Epithelial cell of proximal tubule (primary cell): ENCODE results near the gene USP35. TPM values are rescaled to one million over a fixed set of nuclear protein-coding genes. Genes with fewer than 3 reads are reported as not detected.

Experiments used
- DNase-seq: peaks from one replicate; pipeline ENCODE4 v3.0.0-alpha.2; 2011; ENCODE audit warnings: low read depth
- H3K4me3 ChIP-seq: 2 replicates; pipeline ENCODE4 v1.5.1; 2011; ENCODE audit warnings: low read depth, mild to moderate bottlenecking, low read length
- total RNA-seq: library from RNA; depleted of rRNA; stranded (reverse); fragments of >200 nt; gene quantifications from 2 replicates; pipeline ENCODE4 v1.2.3, GENCODE V29; 2015
- TF ChIP-seq, protein P1 (sequence below): conservative IDR thresholded peaks from 2 replicates; pipeline ENCODE4 v1.5.1; 2012; ENCODE audit warnings: low read depth, mild to moderate bottlenecking, low read length

The USP35 gene
- total RNA-seq, 1 donor from 2014 or later, result 6.1 TPM

DNA sequence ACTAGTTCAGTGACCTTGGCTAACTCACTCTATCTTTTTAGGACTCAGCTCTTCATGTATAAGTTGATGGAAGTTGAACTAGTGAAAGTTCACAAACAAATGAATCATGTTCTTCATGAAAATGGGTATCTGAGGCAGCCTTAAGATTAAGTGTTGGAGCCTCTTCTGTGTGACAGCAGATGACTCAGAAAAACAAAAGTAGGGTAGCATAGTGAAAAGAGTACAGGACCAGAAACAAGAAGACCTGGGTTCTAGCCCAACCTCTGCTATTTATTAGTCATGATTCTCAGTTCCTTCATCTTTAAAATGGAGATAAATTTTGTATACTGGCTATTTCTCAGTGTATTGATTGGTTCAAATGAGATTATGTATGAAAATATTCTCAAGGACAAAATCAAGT is 60.2 kb downstream of the USP35 start:
- TF ChIP-seq, protein P1, sequence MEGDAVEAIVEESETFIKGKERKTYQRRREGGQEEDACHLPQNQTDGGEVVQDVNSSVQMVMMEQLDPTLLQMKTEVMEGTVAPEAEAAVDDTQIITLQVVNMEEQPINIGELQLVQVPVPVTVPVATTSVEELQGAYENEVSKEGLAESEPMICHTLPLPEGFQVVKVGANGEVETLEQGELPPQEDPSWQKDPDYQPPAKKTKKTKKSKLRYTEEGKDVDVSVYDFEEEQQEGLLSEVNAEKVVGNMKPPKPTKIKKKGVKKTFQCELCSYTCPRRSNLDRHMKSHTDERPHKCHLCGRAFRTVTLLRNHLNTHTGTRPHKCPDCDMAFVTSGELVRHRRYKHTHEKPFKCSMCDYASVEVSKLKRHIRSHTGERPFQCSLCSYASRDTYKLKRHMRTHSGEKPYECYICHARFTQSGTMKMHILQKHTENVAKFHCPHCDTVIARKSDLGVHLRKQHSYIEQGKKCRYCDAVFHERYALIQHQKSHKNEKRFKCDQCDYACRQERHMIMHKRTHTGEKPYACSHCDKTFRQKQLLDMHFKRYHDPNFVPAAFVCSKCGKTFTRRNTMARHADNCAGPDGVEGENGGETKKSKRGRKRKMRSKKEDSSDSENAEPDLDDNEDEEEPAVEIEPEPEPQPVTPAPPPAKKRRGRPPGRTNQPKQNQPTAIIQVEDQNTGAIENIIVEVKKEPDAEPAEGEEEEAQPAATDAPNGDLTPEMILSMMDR, result no peak
- H3K4me3 ChIP-seq, result no peak overlapping the region
- no peak for DNase-seq

GRCh38 chr11:78250099-78250498 is 61.4 kb downstream of the USP35 start:
- no peak overlapping the region for H3K4me3 ChIP-seq
- TF ChIP-seq, protein P1, result no peak
- DNase-seq, result no peak

- TF ChIP-seq, protein P1, result no peak
- no peak overlapping the region for H3K4me3 ChIP-seq
- no peak for DNase-seq
Measured at GRCh38 chr11:78251083-78251775, 62.5 kb downstream of the USP35 start.

- DNase-seq, result no peak
- TF ChIP-seq, protein P1, result no peak
- H3K4me3 ChIP-seq, result no peak overlapping the region
Measured at GRCh38 chr11:78253797-78254196, 65.1 kb downstream of the USP35 start.

DNA sequence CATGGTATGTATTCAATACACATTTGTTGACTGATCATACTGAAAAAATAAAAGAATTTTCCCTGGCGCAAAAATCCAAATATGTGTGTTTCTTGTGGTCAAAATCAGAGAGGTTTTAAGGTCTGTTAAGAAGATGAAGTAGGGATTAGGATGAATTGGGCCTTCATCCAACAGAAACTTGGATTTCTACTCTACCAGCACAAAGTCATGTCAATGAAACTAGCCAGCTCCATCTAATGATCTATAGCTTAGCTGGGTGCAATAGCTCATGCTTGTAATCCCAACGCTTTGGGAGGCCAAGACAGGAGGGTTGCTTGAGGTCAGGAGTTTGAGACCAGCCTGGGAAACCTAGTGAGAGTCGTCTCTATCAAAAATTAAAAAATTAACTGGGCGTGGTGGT is 65.5 kb downstream of the USP35 start:
- H3K4me3 ChIP-seq, result no peak overlapping the region
- DNase-seq, result no peak
- TF ChIP-seq, protein P1, result no peak

DNA sequence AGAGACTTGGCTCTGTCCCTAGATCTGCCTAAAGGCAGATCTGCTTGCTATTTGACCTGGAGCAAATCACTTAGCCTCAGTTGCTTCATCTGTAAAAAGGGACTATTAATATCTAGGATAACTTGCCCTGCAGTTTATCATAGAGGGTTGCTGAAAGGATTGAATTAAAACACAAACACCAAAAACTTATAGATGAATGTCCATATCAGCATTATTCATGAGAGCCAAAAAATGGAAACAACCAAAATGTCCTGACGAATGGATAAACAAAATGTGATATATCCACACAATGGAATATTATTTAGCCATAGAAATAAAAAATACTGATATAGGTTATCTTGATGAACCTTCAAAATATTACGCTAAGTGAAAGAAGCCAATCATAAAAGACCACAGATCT is 67.2 kb downstream of the USP35 start:
- TF ChIP-seq, protein P1, result no peak
- no peak overlapping the region for H3K4me3 ChIP-seq
- DNase-seq, result no peak

DNA sequence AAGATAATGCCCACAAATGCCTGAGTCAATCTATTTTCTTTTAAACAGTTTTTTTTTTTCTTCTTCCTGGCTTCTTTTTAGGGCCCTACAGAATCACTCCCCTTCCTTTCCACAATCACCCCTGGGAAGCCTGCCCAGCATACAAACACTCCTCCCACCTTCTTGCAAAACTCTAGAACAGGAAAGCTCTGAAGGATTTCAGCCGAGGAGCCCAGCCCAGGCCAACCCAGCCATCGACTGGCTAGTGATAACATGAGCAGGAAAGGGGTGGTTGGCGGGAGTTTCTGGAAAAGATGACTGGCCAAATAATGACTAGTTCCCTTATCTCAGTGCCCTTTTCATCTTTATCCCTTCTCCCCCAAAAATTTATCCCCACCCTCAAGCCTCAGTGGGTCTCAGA is 68.2 kb downstream of the USP35 start:
- H3K4me3 ChIP-seq, result no peak overlapping the region
- TF ChIP-seq, protein P1, result no peak
- DNase-seq, result no peak
